HepG2 (cell line): Measurements from ENCODE around the gene IL22RA1. TPM values are rescaled to one million over a fixed set of nuclear protein-coding genes. Genes with fewer than 3 reads are reported as not detected.
A peak's percentile ranks its signal among the peaks of the same experiment; 100 is the strongest.

ENCODE experiments used
- AGO2 ChIP-seq: fragments of 200-400 bp; formaldehyde crosslinking; optimal IDR thresholded peaks from 2 replicates; pipeline ENCODE3; 2017; ENCODE audit warnings: mild to moderate bottlenecking, low read depth, low read length, moderate library complexity
- BCL6 ChIP-seq: IDR thresholded peaks from 2 replicates; pipeline ENCODE4 v1.6.1; 2016; ENCODE audit warnings: missing genetic modification reagents, missing compliant biosample characterization
- CEBPB ChIP-seq: IDR thresholded peaks from 2 replicates; pipeline ENCODE4 v1.6.1; 2011; ENCODE audit warnings: low read depth, low read length, improper control_type of control experiment, borderline replicate concordance
- ELF3 ChIP-seq: IDR thresholded peaks from 2 replicates; pipeline ENCODE4 v1.6.1; 2016; ENCODE audit warnings: missing genetic modification reagents, missing compliant biosample characterization
- MATR3 ChIP-seq: sonication (generic); formaldehyde crosslinking; IDR thresholded peaks from 2 replicates; pipeline ENCODE4 v1.4.0; 2020; ENCODE audit warnings: missing genetic modification reagents
- MTERF4 ChIP-seq: sonication (generic); formaldehyde crosslinking; IDR thresholded peaks from 2 replicates; pipeline ENCODE4 v1.8.0; 2023; ENCODE audit warnings: mild to moderate bottlenecking, missing genetic modification reagents
- MXI1 ChIP-seq: IDR thresholded peaks from 3 replicates; pipeline ENCODE4 v1.6.1; 2012; ENCODE audit warnings: low read depth, low read length, inconsistent platforms, borderline replicate concordance
- NAIF1 ChIP-seq: sonication (generic); formaldehyde crosslinking; IDR thresholded peaks from 2 replicates; pipeline ENCODE4 v1.5.0; 2020; ENCODE audit warnings: mild to moderate bottlenecking, missing genetic modification reagents, borderline replicate concordance
- NFRKB ChIP-seq: fragments of 450-650 bp; IDR thresholded peaks from 2 replicates; pipeline ENCODE4 v1.6.1; 2017
- SAFB2 ChIP-seq: sonication (generic); formaldehyde crosslinking; IDR thresholded peaks from 2 replicates; pipeline ENCODE4 v1.5.1; 2020; ENCODE audit warnings: missing genetic modification reagents, low read depth, mild to moderate bottlenecking, borderline replicate concordance
- TERF1 ChIP-seq: sonication (generic); formaldehyde crosslinking; IDR thresholded peaks from 2 replicates; pipeline ENCODE4 v1.8.0; 2022; ENCODE audit warnings: mild to moderate bottlenecking, missing genetic modification reagents, moderate library complexity
- ZBTB26 ChIP-seq: IDR thresholded peaks from 2 replicates; pipeline ENCODE4 v1.6.1; 2016; ENCODE audit warnings: missing compliant biosample characterization, missing genetic modification reagents, borderline replicate concordance
- ZBTB4 ChIP-seq: sonication (generic); formaldehyde crosslinking; IDR thresholded peaks from 2 replicates; pipeline ENCODE4 v1.4.0; 2020; ENCODE audit warnings: missing genetic modification reagents, mild to moderate bottlenecking, borderline replicate concordance
- ZBTB42 ChIP-seq: sonication (generic); formaldehyde crosslinking; IDR thresholded peaks from 2 replicates; pipeline ENCODE4 v1.5.0; 2020; ENCODE audit warnings: mild to moderate bottlenecking, missing genetic modification reagents
- ZNF577 ChIP-seq: sonication (generic); formaldehyde crosslinking; IDR thresholded peaks from 2 replicates; pipeline ENCODE4 v1.4.0; 2020; ENCODE audit warnings: mild to moderate bottlenecking, low read depth, missing genetic modification reagents, borderline replicate concordance
- ZNF687 ChIP-seq: sonication (generic); formaldehyde crosslinking; IDR thresholded peaks from 2 replicates; pipeline ENCODE4 v1.5.1; 2020; ENCODE audit warnings: mild to moderate bottlenecking, missing genetic modification reagents, moderate library complexity
- ZNF720 ChIP-seq: sonication (generic); formaldehyde crosslinking; IDR thresholded peaks from 2 replicates; pipeline ENCODE4 v1.4.0; 2020; ENCODE audit warnings: missing genetic modification reagents
- ZNF768 ChIP-seq: sonication (generic); formaldehyde crosslinking; IDR thresholded peaks from 2 replicates; pipeline ENCODE4 v1.4.0; 2020; ENCODE audit warnings: missing genetic modification reagents
- ZNF792 ChIP-seq: IDR thresholded peaks from 2 replicates; pipeline ENCODE4 v1.6.1; 2016
- ZSCAN22 ChIP-seq: sonication (generic); formaldehyde crosslinking; IDR thresholded peaks from 2 replicates; pipeline ENCODE4 v1.4.0; 2020; ENCODE audit warnings: mild to moderate bottlenecking, missing genetic modification reagents
- polyA plus RNA-seq, 8 experiments: library from polyadenylated mRNA; depleted of rRNA in 3 of 8; stranded (reverse) in 7 of 8; unstranded in 1 of 8; fragments of >200 nt; fragmentation: Illumina TruSeq in 4 of 8; extraction: Trizol in 4 of 8; gene quantifications; 2 replicates each; pipeline versions ENCODE4 v1.2.1 to v1.2.3, GENCODE V29; 2011 to 2016; ENCODE audit warnings: low read depth in 4 of 8, missing spikeins in 1 of 8, mixed read lengths in 1 of 8; ENCODE audit not compliant: insufficient read depth in 1 of 8
- total RNA-seq, 5 experiments: library from RNA; depleted of rRNA; stranded (reverse); fragments of >200 nt; fragmentation: Illumina TruSeq; extraction: Trizol; gene quantifications; 2 replicates each; pipeline ENCODE4 v1.2.3, GENCODE V29; 2016; ENCODE audit warnings: low read depth in 1 of 5

Gene IL22RA1
- total and polyA plus RNA-seq, 2 of the 13 experiments (the other 11 are each of a cell fraction or from before 2014, with no cell fraction given), result 4.4 to 10.2 TPM

GRCh38 chr1:24107462-24108138 is 35.3 kb downstream of the IL22RA1 start (continued):
- TF ChIP-seq ZBTB4, result no peak
- peak; percentile 69 for TF ChIP-seq ZNF687 (CRISPR knock-in tag)
- no peak for TF ChIP-seq BCL6 (CRISPR knock-in tag)
- TF ChIP-seq ZBTB26 (CRISPR knock-in tag), result 0 out of 2 replicates have a peak, but pooled peaks have one; percentile 40
- TF ChIP-seq ZSCAN22, result no peak
- TF ChIP-seq MTERF4 (CRISPR knock-in tag), result 0 out of 2 replicates have a peak, but pooled peaks have one; percentile 39
- TF ChIP-seq ZNF720 (CRISPR knock-in tag), result no peak
- TF ChIP-seq ELF3 (CRISPR knock-in tag), result no peak
- no peak for TF ChIP-seq NAIF1 (CRISPR knock-in tag)
- TF ChIP-seq ZBTB42 (CRISPR knock-in tag), result no peak; the same call in 1 of the 2 replicates
- TF ChIP-seq AGO2, result peak; percentile 23
- TF ChIP-seq ZNF577 (CRISPR knock-in tag), result no peak
- TF ChIP-seq CEBPB, result no peak
- TF ChIP-seq ZNF792 (CRISPR knock-in tag), result no peak
- TF ChIP-seq MATR3 (CRISPR knock-in tag), result no peak
- no peak for TF ChIP-seq TERF1 (CRISPR knock-in tag)
- TF ChIP-seq NFRKB, result no peak
- no peak for TF ChIP-seq SAFB2 (CRISPR knock-in tag)
- no peak for TF ChIP-seq MXI1
- no peak for TF ChIP-seq ZNF768 (CRISPR knock-in tag)
